HepG2 (cell line): ENCODE results near the gene BZW1. TPM values are rescaled to one million over a fixed set of nuclear protein-coding genes. Genes with fewer than 3 reads are reported as not detected.

ENCODE experiments used
- DR1 ChIP-seq: sonication (generic); formaldehyde crosslinking; IDR thresholded peaks from 2 replicates; pipeline ENCODE4 v1.8.0; 2021; ENCODE audit warnings: mild to moderate bottlenecking, missing genetic modification reagents, inconsistent platforms
- HMGXB4 ChIP-seq, 2 experiments: sonication (generic) in 1 of 2; formaldehyde crosslinking in 1 of 2; IDR thresholded peaks; 2 replicates each; pipeline versions ENCODE4 v1.4.0 to v1.6.1; 2018 to 2020; ENCODE audit warnings: missing genetic modification reagents in 2 of 2, borderline replicate concordance in 1 of 2, low read depth in 1 of 2, mild to moderate bottlenecking in 1 of 2, missing biosample characterization in 1 of 2
- MAFG ChIP-seq: sonication (generic); formaldehyde crosslinking; IDR thresholded peaks from 2 replicates; pipeline ENCODE4 v1.5.1; 2020; ENCODE audit warnings: mild to moderate bottlenecking, missing genetic modification reagents
- MYNN ChIP-seq: sonication (generic); formaldehyde crosslinking; IDR thresholded peaks from 2 replicates; pipeline ENCODE4 v1.4.0; 2020; ENCODE audit warnings: mild to moderate bottlenecking, low read depth, missing genetic modification reagents
- NFAT5 ChIP-seq: sonication (generic); formaldehyde crosslinking; IDR thresholded peaks from 2 replicates; pipeline ENCODE4 v1.4.0; 2020; ENCODE audit warnings: missing genetic modification reagents
- PHF5A ChIP-seq: IDR thresholded peaks from one replicate; pipeline ENCODE4 v1.6.1; 2018; ENCODE audit warnings: low read depth, missing genetic modification reagents; ENCODE audit not compliant: unreplicated experiment
- PLRG1 ChIP-seq: fragments of 450-650 bp; conservative IDR thresholded peaks from 2 replicates; pipeline ENCODE4 v1.6.1; 2016
- PPARG ChIP-seq: conservative IDR thresholded peaks from 2 replicates; pipeline ENCODE4 v1.6.1; 2016; ENCODE audit warnings: missing biosample characterization, missing genetic modification reagents
- SATB2 ChIP-seq: sonication (generic); formaldehyde crosslinking; IDR thresholded peaks from 2 replicates; pipeline ENCODE4 v1.5.0; 2020; ENCODE audit warnings: missing genetic modification reagents
- SMARCC2 ChIP-seq: fragments of 450-650 bp; IDR thresholded peaks from 2 replicates; pipeline ENCODE4 v1.6.1; 2017; ENCODE audit warnings: antibody characterized with exemption, mild to moderate bottlenecking
- SRY ChIP-seq: sonication (generic); formaldehyde crosslinking; IDR thresholded peaks from 2 replicates; pipeline ENCODE4 v1.8.0; 2022; ENCODE audit warnings: mild to moderate bottlenecking, missing genetic modification reagents
- THAP7 ChIP-seq: sonication (generic); formaldehyde crosslinking; IDR thresholded peaks from 2 replicates; pipeline ENCODE4 v1.8.1; 2023; ENCODE audit warnings: mild to moderate bottlenecking, missing genetic modification reagents
- ZNF430 ChIP-seq: sonication (generic); formaldehyde crosslinking; IDR thresholded peaks from 2 replicates; pipeline ENCODE4 v1.9.0; 2021; ENCODE audit warnings: mild to moderate bottlenecking, missing genetic modification reagents
- ZSCAN12 ChIP-seq: sonication (generic); formaldehyde crosslinking; IDR thresholded peaks from 2 replicates; pipeline ENCODE4 v1.9.0; 2021; ENCODE audit warnings: mild to moderate bottlenecking, missing genetic modification reagents
- polyA plus RNA-seq, 8 experiments: library from polyadenylated mRNA; depleted of rRNA in 3 of 8; stranded (reverse) in 7 of 8; unstranded in 1 of 8; fragments of >200 nt; fragmentation: Illumina TruSeq in 4 of 8; extraction: Trizol in 4 of 8; gene quantifications; 2 replicates each; pipeline versions ENCODE4 v1.2.1 to v1.2.3, GENCODE V29; 2011 to 2016; ENCODE audit warnings: low read depth in 4 of 8, missing spikeins in 1 of 8, mixed read lengths in 1 of 8; ENCODE audit not compliant: insufficient read depth in 1 of 8
- total RNA-seq, 5 experiments: library from RNA; depleted of rRNA; stranded (reverse); fragments of >200 nt; fragmentation: Illumina TruSeq; extraction: Trizol; gene quantifications; 2 replicates each; pipeline ENCODE4 v1.2.3, GENCODE V29; 2016; ENCODE audit warnings: low read depth in 1 of 5
- TF ChIP-seq, protein P1 (sequence below): sonication (generic); formaldehyde crosslinking; IDR thresholded peaks from 2 replicates; pipeline ENCODE4 v1.5.0; 2020; ENCODE audit warnings: mild to moderate bottlenecking, missing genetic modification reagents
- TF ChIP-seq, protein P2 (sequence below): sonication (generic); formaldehyde crosslinking; IDR thresholded peaks from 2 replicates; pipeline ENCODE4 v1.4.0; 2020; ENCODE audit warnings: missing genetic modification reagents

Gene BZW1
- total and polyA plus RNA-seq, 2 of the 13 experiments (the other 11 are each of a cell fraction or from before 2014, with no cell fraction given), result 106 to 384 TPM

DNA sequence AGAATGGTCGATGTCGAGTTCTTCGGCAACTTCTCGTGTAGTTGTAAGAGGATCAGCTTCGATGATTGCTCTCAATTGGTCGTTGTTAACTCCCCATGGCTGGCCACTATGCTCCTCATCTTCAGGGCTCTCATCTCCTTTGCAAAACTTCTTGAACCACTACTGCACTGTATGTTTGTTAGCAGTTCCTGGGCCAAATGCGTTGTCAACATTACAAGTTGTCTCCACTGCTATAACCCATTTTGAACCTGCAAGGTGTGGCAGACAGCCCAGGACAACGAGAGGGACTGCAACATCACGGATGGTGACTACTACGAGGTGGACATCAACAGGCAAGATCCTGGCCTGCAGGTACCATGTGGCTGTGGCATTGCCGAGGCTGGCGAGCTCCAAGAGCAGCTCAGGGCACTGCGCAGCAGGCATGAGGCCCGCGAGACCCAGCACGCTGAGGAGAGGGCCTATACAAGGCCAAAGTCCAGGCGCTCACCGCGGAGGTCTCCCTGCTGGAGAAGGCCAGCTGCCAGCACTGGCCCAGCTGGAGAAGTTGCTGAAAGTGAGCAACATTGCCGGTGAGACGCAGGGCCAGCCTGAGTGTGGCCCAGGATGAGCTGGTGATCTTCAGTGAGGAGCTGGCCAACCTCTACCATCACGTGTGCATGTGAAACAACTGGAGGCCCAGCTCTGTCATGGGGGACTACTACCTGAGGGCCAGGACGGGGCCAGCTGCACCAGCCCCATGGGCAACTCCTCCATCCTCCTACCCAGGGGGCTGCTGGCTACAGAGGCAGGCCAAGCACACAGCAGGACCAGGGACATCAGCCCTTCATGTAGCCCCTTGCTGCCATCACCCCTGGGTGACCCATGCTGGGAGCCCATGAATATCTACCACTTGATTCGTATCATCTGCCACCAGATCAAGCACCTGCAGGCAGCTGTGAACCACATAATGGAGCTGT is 32.6 kb downstream of the BZW1 start (continued):
- TF ChIP-seq, protein P1, sequence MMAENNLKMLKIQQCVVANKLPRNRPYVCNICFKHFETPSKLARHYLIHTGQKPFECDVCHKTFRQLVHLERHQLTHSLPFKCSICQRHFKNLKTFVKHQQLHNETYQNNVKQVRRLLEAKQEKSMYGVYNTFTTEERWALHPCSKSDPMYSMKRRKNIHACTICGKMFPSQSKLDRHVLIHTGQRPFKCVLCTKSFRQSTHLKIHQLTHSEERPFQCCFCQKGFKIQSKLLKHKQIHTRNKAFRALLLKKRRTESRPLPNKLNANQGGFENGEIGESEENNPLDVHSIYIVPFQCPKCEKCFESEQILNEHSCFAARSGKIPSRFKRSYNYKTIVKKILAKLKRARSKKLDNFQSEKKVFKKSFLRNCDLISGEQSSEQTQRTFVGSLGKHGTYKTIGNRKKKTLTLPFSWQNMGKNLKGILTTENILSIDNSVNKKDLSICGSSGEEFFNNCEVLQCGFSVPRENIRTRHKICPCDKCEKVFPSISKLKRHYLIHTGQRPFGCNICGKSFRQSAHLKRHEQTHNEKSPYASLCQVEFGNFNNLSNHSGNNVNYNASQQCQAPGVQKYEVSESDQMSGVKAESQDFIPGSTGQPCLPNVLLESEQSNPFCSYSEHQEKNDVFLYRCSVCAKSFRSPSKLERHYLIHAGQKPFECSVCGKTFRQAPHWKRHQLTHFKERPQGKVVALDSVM, result 0 out of 2 replicates have a peak, but pooled peaks have one; percentile 18
- TF ChIP-seq MYNN (CRISPR knock-in tag), result 0 out of 2 replicates have a peak, but pooled peaks have one; percentile 70
- TF ChIP-seq ZSCAN12 (CRISPR knock-in tag), result no peak
- no peak for TF ChIP-seq PLRG1
- TF ChIP-seq, protein P2, sequence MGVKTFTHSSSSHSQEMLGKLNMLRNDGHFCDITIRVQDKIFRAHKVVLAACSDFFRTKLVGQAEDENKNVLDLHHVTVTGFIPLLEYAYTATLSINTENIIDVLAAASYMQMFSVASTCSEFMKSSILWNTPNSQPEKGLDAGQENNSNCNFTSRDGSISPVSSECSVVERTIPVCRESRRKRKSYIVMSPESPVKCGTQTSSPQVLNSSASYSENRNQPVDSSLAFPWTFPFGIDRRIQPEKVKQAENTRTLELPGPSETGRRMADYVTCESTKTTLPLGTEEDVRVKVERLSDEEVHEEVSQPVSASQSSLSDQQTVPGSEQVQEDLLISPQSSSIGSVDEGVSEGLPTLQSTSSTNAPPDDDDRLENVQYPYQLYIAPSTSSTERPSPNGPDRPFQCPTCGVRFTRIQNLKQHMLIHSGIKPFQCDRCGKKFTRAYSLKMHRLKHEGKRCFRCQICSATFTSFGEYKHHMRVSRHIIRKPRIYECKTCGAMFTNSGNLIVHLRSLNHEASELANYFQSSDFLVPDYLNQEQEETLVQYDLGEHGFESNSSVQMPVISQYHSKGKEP (CRISPR knock-in tag), result no peak
- TF ChIP-seq HMGXB4 (CRISPR knock-in tag; IDR thresholded peaks at IDR 0.05; ENCODE audit: borderline replicate concordance in 1 of 2, low read depth in 1 of 2), result no peak
- no peak for TF ChIP-seq PPARG (CRISPR knock-in tag)
- no peak for TF ChIP-seq MAFG (CRISPR knock-in tag)
- peak; percentile 76; the same call in 1 of the 2 replicates for TF ChIP-seq NFAT5 (CRISPR knock-in tag)
- TF ChIP-seq SMARCC2, result no peak
- TF ChIP-seq SATB2 (CRISPR knock-in tag), result no peak
- peak; percentile 37; the same call in 1 of the 2 replicates for TF ChIP-seq SRY (CRISPR knock-in tag)
- no peak for TF ChIP-seq PHF5A (CRISPR knock-in tag)
- TF ChIP-seq THAP7 (CRISPR knock-in tag), result peak; percentile 78; the same call in 1 of the 2 replicates
- peak; percentile 44; the same call in 1 of the 2 replicates for TF ChIP-seq ZNF430 (CRISPR knock-in tag)
- peak; percentile 63; the same call in 1 of the 2 replicates for TF ChIP-seq DR1 (CRISPR knock-in tag)
